Astrocyte of the spinal cord (primary cell): ENCODE data around the gene DLGAP1.

ENCODE experiments used
- DNase-seq: peaks from one replicate; pipeline ENCODE4 v3.0.0; 2011; ENCODE audit warnings: low read depth, low spot score
- H3K4me3 ChIP-seq: 2 replicates; pipeline ENCODE4 v1.5.1; 2011; ENCODE audit warnings: low read depth, mild to moderate bottlenecking, low read length, moderate library complexity
- CTCF ChIP-seq: IDR thresholded peaks from 2 replicates; pipeline ENCODE4 v1.5.1; 2012; ENCODE audit warnings: low read depth, mild to moderate bottlenecking, low read length, inconsistent platforms
- in situ Hi-C: cut with HindIII; loops from 2 replicates; pipeline ENCODE4 v1.10.0; 2017; ENCODE audit warnings: low sequenced_read_pairs

Gene DLGAP1

DNA sequence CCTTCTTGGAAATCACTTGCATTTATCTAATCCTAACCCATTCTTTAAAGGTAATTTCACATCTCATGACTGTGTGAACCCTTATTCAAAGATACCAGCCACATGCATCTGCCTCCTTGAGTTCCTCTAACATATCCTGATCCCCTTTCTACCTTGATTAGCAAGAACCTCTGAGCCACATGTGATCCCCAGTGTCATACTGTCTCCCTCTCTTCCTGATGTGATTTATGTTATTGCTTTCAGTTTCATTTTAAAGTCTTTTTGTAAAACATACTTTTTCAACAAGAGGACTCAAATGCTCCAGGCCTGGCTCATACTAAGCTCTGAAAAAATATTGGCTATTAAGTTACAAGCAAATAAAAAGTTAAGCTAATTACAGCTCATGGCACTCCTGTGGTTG lies 470.1 kb downstream of the DLGAP1 start:
- in situ Hi-C loops, result no loop called here
- DNase-seq, result peak; percentile 18
- H3K4me3 ChIP-seq, result no peak overlapping the region
- no peak for TF ChIP-seq CTCF

DNA sequence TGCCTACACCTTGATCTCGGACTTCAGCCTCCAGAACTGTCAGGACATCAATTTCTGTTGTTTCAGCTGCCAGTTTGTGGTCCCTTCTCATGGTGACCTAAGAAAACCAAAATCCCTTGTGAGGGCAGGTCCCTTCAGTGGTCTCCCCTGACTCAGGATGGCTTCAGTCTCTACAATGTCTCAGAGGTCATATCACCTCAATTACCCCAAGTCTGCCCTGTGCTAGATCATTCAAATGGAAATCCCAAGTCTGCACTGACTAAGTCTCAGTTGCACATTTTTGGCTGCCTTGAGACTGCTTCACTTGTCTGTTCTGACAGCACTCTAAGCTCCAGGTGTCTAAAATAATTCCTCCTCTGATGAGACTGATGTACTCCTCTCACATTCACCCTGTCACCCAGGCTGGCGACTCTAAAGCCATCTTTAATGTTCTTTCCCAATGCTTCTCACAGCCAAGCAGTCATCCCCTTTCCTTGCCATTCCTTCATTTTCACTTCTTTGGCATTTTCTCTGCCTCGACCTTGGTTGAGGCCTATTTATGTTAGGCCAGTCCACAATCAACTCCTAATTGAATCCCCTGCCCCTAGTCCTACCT lies 470.8 kb downstream of the DLGAP1 start:
- no peak for TF ChIP-seq CTCF
- no peak overlapping the region for H3K4me3 ChIP-seq
- peak; percentile 16 for DNase-seq
- in situ Hi-C loops, result no loop called here

DNA sequence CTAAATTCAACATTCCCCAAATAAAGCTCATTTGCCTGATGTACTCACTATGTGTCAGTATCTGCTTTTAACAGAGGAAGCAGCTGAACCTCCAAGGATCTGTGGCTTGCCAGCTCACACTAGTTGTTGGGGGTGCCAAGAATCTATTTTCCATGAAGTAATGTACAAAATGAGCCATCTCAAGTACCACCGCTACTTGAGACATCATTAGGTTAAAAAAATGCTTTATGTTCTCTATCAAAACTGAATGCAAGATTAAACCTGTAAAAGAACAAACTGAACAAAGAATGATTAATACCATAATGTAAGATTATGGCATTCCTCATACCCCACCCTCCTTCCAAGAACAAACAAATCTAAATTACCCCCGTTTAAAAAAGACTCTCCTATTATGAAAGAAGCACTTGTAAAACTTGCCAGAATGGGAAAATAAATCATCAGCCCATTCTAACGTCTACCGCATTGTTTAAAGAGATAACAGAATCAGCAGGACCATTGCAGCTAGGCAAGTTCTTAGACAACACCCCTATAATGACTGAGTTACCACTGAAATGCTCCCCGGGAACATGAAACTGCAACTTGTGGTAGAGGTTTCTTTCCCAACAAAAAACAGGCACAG lies 471.6 kb downstream of the DLGAP1 start:
- H3K4me3 ChIP-seq, result no peak overlapping the region
- DNase-seq, result peak; percentile 93
- in situ Hi-C loops, result no loop called here
- no peak for TF ChIP-seq CTCF

DNA sequence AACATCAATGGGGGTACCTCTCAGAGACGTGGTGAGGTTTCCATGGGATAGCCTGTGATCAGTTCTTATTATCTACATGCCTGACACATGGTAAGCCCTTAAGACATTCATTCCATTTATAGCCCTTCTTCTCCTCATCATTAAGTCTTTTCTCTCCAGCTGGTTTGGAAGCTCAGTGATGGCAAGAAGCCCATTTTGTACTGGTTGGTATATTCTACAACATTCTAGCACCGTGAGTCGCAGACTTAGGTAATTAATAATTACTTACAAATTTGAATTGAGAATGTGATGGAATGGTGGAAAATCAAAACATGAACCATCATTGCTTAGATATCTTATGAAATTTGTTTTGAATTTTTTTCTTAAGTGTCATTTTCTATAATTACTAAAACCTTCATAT lies 472.6 kb downstream of the DLGAP1 start:
- TF ChIP-seq CTCF, result no peak
- no peak overlapping the region for H3K4me3 ChIP-seq
- DNase-seq, result peak; percentile 24
- in situ Hi-C loops, result no loop called here

- in situ Hi-C loops, result no loop called here
- no peak for TF ChIP-seq CTCF
- DNase-seq, result no peak
- H3K4me3 ChIP-seq, result no peak overlapping the region
These were observed 476.1 kb downstream of the DLGAP1 start for GRCh38 chr18:3979024-3979423.

DNA sequence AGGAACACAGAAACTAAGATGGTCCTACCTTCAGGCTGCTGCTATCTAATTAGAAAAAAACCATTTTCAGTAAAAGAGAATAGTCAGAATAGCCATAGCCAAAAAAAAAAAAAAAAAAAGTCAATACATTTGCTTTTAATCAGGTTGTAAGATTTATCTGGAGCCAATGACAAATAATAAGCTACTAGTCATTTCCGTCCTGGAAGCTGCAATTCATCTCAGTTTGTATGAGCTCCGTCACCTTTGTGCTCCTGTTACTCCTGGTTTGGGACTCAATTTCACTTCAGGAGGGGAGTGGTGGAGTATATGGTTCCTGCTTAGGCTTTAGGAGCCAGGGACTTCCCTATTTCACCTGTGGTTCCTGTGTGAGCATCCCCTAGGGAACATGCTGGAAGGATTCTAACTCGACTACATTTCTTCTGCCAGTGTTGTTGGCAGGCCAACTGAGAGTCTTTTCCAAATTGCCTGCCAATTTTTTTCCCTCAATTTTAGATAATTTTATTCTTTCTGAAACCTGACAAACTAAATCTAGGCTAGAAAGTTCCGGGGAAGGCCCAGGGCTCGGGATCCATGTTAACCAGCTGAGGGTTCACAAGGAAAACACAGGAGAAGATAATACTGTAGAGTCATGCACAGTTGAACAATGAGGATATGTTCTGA lies 481.8 kb downstream of the DLGAP1 start:
- no peak overlapping the region for H3K4me3 ChIP-seq
- no peak for TF ChIP-seq CTCF
- in situ Hi-C loops, result no loop called here
- DNase-seq, result no peak
